HEK293 (cell line): Measurements from ENCODE around the gene PLCG1.
A peak's percentile ranks its signal among the peaks of the same experiment; 100 is the strongest.

ENCODE experiments used
- CTCF ChIA-PET: fragments of 350-600 bp; formaldehyde crosslinking; extraction: SDS; loops from one replicate; lab custom pipeline; 2021; ENCODE audit warnings: antibody characterized with exemption; lab: Yijun Ruan, JAX
- POLR2A ChIA-PET: fragments of 300-600 bp; formaldehyde crosslinking; extraction: SDS; loops from one replicate; lab custom pipeline; 2020; ENCODE audit warnings: antibody characterized with exemption, inconsistent platforms; lab: Yijun Ruan, JAX
- H3K27ac ChIP-seq: fragments of 200-500 bp; sonication (Bioruptor generic); 2 replicates; pipeline ENCODE4 v1.5.1; 2014; ENCODE audit warnings: low read depth, low read length, control low read depth, inconsistent platforms; ENCODE audit errors: extremely low read depth
- H3K36me3 ChIP-seq, 2 experiments: fragments of 200-500 bp in 1 of 2; sonication (Bioruptor generic) in 1 of 2; 1 replicate in 1 of 2; 2 replicates in 1 of 2; pipeline ENCODE4 v1.5.1; 2014 to 2017; ENCODE audit warnings: inconsistent platforms in 2 of 2, low read length in 2 of 2; ENCODE audit not compliant: control insufficient read depth in 2 of 2, insufficient read depth in 1 of 2
- H3K4me1 ChIP-seq: fragments of 200-500 bp; sonication (Bioruptor generic); 2 replicates; pipeline ENCODE4 v1.5.1; 2014; ENCODE audit warnings: mild to moderate bottlenecking, low read length, inconsistent platforms; ENCODE audit not compliant: control insufficient read depth, insufficient read depth
- H3K4me3 ChIP-seq: 2 replicates; pipeline ENCODE4 v1.5.1; 2011; ENCODE audit warnings: low read depth, mild to moderate bottlenecking, control low read depth, low read length, moderate library complexity
- H3K9me3 ChIP-seq: fragments of 200-500 bp; sonication (Bioruptor generic); 2 replicates; pipeline ENCODE4 v1.5.1; 2014; ENCODE audit warnings: low read depth, low read length, inconsistent platforms; ENCODE audit not compliant: control insufficient read depth, insufficient read depth
- BCL11B ChIP-seq: fragments of 450-650 bp; formaldehyde crosslinking; IDR thresholded peaks from 2 replicates; pipeline ENCODE4 v1.5.1; 2016; ENCODE audit warnings: low read depth, missing biosample characterization, missing genetic modification characterization
- GLI2 ChIP-seq: fragments of 450-650 bp; formaldehyde crosslinking; IDR thresholded peaks from 2 replicates; pipeline ENCODE4; 2017; ENCODE audit warnings: missing biosample characterization, missing genetic modification characterization, low read depth, borderline replicate concordance
- HIC1 ChIP-seq: fragments of 450-650 bp; formaldehyde crosslinking; IDR thresholded peaks from 2 replicates; pipeline ENCODE4 v1.5.1; 2016; ENCODE audit warnings: missing biosample characterization, missing genetic modification characterization
- HOXA7 ChIP-seq: sonication (generic); formaldehyde crosslinking; IDR thresholded peaks from 2 replicates; pipeline ENCODE4 v1.8.1; 2022; ENCODE audit warnings: missing genetic modification reagents, borderline replicate concordance
- KLF9 ChIP-seq: fragments of 450-650 bp; formaldehyde crosslinking; IDR thresholded peaks from 2 replicates; pipeline ENCODE4 v1.5.1; 2016; ENCODE audit warnings: missing biosample characterization, missing genetic modification characterization, low read depth
- MZF1 ChIP-seq: fragments of 450-650 bp; formaldehyde crosslinking; IDR thresholded peaks from 2 replicates; pipeline ENCODE4 v1.5.1; 2017; ENCODE audit warnings: missing biosample characterization, missing genetic modification characterization, borderline replicate concordance
- SALL2 ChIP-seq: fragments of 450-650 bp; formaldehyde crosslinking; IDR thresholded peaks from 2 replicates; pipeline ENCODE4 v1.5.0; 2017; ENCODE audit warnings: missing biosample characterization, mild to moderate bottlenecking, missing genetic modification characterization, borderline replicate concordance
- YY1 ChIP-seq: fragments of 450-650 bp; formaldehyde crosslinking; IDR thresholded peaks from 2 replicates; pipeline ENCODE4 v1.5.1; 2018; ENCODE audit warnings: missing biosample characterization, missing genetic modification characterization
- YY2 ChIP-seq: fragments of 450-650 bp; formaldehyde crosslinking; IDR thresholded peaks from 2 replicates; pipeline ENCODE4 v1.5.1; 2016; ENCODE audit warnings: missing biosample characterization, missing genetic modification characterization
- ZBTB21 ChIP-seq: fragments of 450-650 bp; formaldehyde crosslinking; IDR thresholded peaks from 2 replicates; pipeline ENCODE4 v1.5.1; 2017; ENCODE audit warnings: missing biosample characterization, missing genetic modification characterization
- ZFP37 ChIP-seq: fragments of 450-650 bp; formaldehyde crosslinking; IDR thresholded peaks from 2 replicates; pipeline ENCODE4 v1.5.1; 2016; ENCODE audit warnings: missing biosample characterization, missing genetic modification characterization
- ZNF114 ChIP-seq: fragments of 450-650 bp; formaldehyde crosslinking; IDR thresholded peaks from 2 replicates; pipeline ENCODE4 v1.5.0; 2017; ENCODE audit warnings: missing biosample characterization, missing genetic modification characterization
- ZNF211 ChIP-seq: fragments of 450-650 bp; formaldehyde crosslinking; IDR thresholded peaks from 2 replicates; pipeline ENCODE4 v1.5.1; 2016; ENCODE audit warnings: low read depth, missing biosample characterization, missing genetic modification characterization
- ZNF311 ChIP-seq: fragments of 450-650 bp; formaldehyde crosslinking; IDR thresholded peaks from 2 replicates; pipeline ENCODE4 v1.5.1; 2017; ENCODE audit warnings: missing biosample characterization, missing genetic modification characterization, borderline replicate concordance
- ZNF341 ChIP-seq: fragments of 450-650 bp; formaldehyde crosslinking; IDR thresholded peaks from 2 replicates; pipeline ENCODE4; 2016; ENCODE audit warnings: low read depth, missing biosample characterization, missing genetic modification characterization
- ZNF423 ChIP-seq: fragments of 450-650 bp; formaldehyde crosslinking; IDR thresholded peaks from 2 replicates; pipeline ENCODE4 v1.5.1; 2016; ENCODE audit warnings: missing biosample characterization, missing genetic modification characterization
- ZNF48 ChIP-seq: fragments of 450-650 bp; formaldehyde crosslinking; IDR thresholded peaks from 2 replicates; pipeline ENCODE4 v1.5.1; 2016; ENCODE audit warnings: missing biosample characterization, missing genetic modification characterization
- ZNF555 ChIP-seq: fragments of 450-650 bp; formaldehyde crosslinking; conservative IDR thresholded peaks from 2 replicates; pipeline ENCODE4 v1.5.1; 2017; ENCODE audit warnings: missing biosample characterization, mild to moderate bottlenecking, missing genetic modification characterization, inconsistent platforms
- ZNF560 ChIP-seq: fragments of 450-650 bp; formaldehyde crosslinking; IDR thresholded peaks from 2 replicates; pipeline ENCODE4 v1.5.1; 2017; ENCODE audit warnings: missing biosample characterization, missing genetic modification characterization, borderline replicate concordance
- ZNF600 ChIP-seq: fragments of 450-650 bp; formaldehyde crosslinking; IDR thresholded peaks from 2 replicates; pipeline ENCODE4 v1.5.1; 2016; ENCODE audit warnings: missing biosample characterization, missing genetic modification characterization
- ZNF76 ChIP-seq: fragments of 450-650 bp; formaldehyde crosslinking; IDR thresholded peaks from 2 replicates; pipeline ENCODE4; 2016; ENCODE audit warnings: low read depth, missing biosample characterization, missing genetic modification characterization, borderline replicate concordance
- TF ChIP-seq, protein P1 (sequence below): fragments of 450-650 bp; formaldehyde crosslinking; IDR thresholded peaks from 2 replicates; pipeline ENCODE4 v1.5.1; 2017; ENCODE audit warnings: missing biosample characterization, missing genetic modification characterization
- TF ChIP-seq, protein P2 (sequence below): fragments of 450-650 bp; formaldehyde crosslinking; IDR thresholded peaks from 2 replicates; pipeline ENCODE4 v1.5.1; 2016; ENCODE audit warnings: missing biosample characterization, missing genetic modification characterization

PLCG1 gene

GRCh38 chr20:41169162-41169690 lies 31.9 kb downstream of the PLCG1 start:
- no peak overlapping the region for H3K4me3 ChIP-seq
- TF ChIP-seq HIC1 (tag by site-specific recombination) (no peak), ZNF341 (tag by site-specific recombination) (no peak), ZBTB21 (tag by site-specific recombination) (no peak), BCL11B (tag by site-specific recombination) (no peak), ZFP37 (tag by site-specific recombination) (no peak), SALL2 (tag by site-specific recombination) (no peak), ZNF560 (tag by site-specific recombination) (no peak), KLF9 (tag by site-specific recombination) (no peak), ZNF76 (tag by site-specific recombination) (no peak), ZNF423 (tag by site-specific recombination) (no peak), YY2 (tag by site-specific recombination) (no peak), ZNF311 (no peak), MZF1 (tag by site-specific recombination) (no peak)
- TF ChIP-seq, protein P1, sequence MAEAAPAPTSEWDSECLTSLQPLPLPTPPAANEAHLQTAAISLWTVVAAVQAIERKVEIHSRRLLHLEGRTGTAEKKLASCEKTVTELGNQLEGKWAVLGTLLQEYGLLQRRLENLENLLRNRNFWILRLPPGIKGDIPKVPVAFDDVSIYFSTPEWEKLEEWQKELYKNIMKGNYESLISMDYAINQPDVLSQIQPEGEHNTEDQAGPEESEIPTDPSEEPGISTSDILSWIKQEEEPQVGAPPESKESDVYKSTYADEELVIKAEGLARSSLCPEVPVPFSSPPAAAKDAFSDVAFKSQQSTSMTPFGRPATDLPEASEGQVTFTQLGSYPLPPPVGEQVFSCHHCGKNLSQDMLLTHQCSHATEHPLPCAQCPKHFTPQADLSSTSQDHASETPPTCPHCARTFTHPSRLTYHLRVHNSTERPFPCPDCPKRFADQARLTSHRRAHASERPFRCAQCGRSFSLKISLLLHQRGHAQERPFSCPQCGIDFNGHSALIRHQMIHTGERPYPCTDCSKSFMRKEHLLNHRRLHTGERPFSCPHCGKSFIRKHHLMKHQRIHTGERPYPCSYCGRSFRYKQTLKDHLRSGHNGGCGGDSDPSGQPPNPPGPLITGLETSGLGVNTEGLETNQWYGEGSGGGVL (tag by site-specific recombination): no peak
- TF ChIP-seq, protein P2, sequence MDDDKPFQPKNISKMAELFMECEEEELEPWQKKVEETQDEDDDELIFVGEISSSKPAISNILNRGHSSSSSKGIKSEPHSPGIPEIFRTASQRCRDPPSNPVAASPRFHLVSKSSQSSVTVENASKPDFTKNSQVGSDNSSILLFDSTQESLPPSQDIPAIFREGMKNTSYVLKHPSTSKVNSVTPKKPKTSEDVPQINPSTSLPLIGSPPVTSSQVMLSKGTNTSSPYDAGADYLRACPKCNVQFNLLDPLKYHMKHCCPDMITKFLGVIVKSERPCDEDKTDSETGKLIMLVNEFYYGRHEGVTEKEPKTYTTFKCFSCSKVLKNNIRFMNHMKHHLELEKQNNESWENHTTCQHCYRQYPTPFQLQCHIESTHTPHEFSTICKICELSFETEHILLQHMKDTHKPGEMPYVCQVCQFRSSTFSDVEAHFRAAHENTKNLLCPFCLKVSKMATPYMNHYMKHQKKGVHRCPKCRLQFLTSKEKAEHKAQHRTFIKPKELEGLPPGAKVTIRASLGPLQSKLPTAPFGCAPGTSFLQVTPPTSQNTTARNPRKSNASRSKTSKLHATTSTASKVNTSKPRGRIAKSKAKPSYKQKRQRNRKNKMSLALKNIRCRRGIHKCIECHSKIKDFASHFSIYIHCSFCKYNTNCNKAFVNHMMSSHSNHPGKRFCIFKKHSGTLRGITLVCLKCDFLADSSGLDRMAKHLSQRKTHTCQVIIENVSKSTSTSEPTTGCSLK (tag by site-specific recombination): no peak
- H3K4me1 ChIP-seq: no peaks in the 10 kb centered on the region
- POLR2A ChIA-PET: no interaction called here
- peaks cover 0 to 98% of the 10 kb centered on the region in 2 experiments; a peak in 2 of 3 replicates for H3K36me3 ChIP-seq
- no peaks in the 10 kb centered on the region for H3K9me3 ChIP-seq
- CTCF ChIA-PET: interaction anchor here (0.6 to 1.4 kb wide), 5 partner anchors 13 to 171 kb away, joined by 3 to 6 read pairs (median 3); partner anchors contain the start of gene LPIN3
- no peak overlapping the region for H3K27ac ChIP-seq

DNA sequence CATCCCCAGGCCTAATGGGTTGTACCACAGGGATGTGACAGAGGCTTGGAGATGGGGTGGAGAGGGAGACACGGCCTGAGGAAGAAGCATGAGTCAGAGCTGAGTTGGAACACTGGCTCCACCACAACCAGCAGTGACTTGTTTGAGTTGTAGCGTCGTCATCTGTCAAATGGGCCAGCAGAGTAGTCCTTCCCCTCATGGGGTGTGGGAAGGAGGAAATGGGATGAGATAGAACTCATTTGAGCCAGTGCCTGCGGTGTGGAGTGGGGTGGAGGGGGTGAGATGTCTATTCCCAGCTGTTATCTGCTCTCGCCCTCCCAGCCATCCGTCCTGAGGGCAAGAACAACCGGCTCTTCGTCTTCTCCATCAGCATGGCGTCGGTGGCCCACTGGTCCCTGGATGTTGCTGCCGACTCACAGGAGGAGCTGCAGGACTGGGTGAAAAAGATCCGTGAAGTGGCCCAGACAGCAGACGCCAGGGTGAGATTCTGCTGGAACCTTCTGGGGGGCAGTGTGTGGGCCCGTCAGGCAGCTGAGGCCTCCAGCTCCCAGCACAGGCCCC lies 32.5 kb downstream of the PLCG1 start:
- TF ChIP-seq ZNF600 (tag by site-specific recombination): 0 out of 2 replicates have a peak, but pooled peaks have one; percentile 37
- no peak for TF ChIP-seq YY1
- no peak for TF ChIP-seq ZNF555
- no peak for TF ChIP-seq ZNF114
- no peak for TF ChIP-seq ZNF211 (tag by site-specific recombination)
- no peak for TF ChIP-seq HOXA7 (CRISPR knock-in tag)
- no peak for TF ChIP-seq ZNF48 (tag by site-specific recombination)
- TF ChIP-seq GLI2 (tag by site-specific recombination): no peak
- no peaks in the 10 kb centered on the region for H3K9me3 ChIP-seq
- H3K4me3 ChIP-seq: no peak overlapping the region
- POLR2A ChIA-PET: no interaction called here
- H3K36me3 ChIP-seq: peaks cover 0 to 98% of the 10 kb centered on the region in 2 experiments; a peak in 2 of 3 replicates
- no peak overlapping the region for H3K27ac ChIP-seq
- no peaks in the 10 kb centered on the region for H3K4me1 ChIP-seq
- CTCF ChIA-PET: interaction anchor here (0.6 to 4.2 kb wide), 4 partner anchors 13 to 169 kb away, joined by 3 to 106 read pairs (median 5); partner anchors contain the start of gene LPIN3
